HCT116 (cell line): Measurements from ENCODE around the gene DPYSL5. TPM values are rescaled to one million over a fixed set of nuclear protein-coding genes. Genes with fewer than 3 reads are reported as not detected.

Source experiments
- ATAC-seq: fragments of 200-7000 bp; cut with Tn5 transposase; 2 replicates; pipeline ENCODE4 v1.9.1; 2020; ENCODE audit warnings: mild to moderate bottlenecking, moderate library complexity
- BruUV-seq: library from RNA; stranded (reverse); fragments of 400-500 nt; replicated peaks from 2 replicates; lab custom pipeline; 2021; lab: Mats Ljungman, UMichigan
- CTCF ChIA-PET: fragments of 300-600 bp; sonication (Branson Sonifier 250); formaldehyde crosslinking; loops from one replicate; lab custom pipeline; 2021; ENCODE audit warnings: antibody characterized with exemption; lab: Charles Lee
- POLR2A ChIA-PET: fragments of 300-600, 350-600 bp; sonication (Branson Sonifier 250); formaldehyde crosslinking; loops from one replicate; lab custom pipeline; 2021; ENCODE audit warnings: antibody characterized with exemption; lab: Charles Lee
- RAD21 ChIA-PET, 2 experiments: fragments of 300-600 bp; sonication (Branson Sonifier 250); formaldehyde crosslinking; loops; one replicate each; lab custom pipeline; 2023; ENCODE audit warnings: low total read pairs in 2 of 2; ENCODE audit not compliant: uncharacterized antibody in 2 of 2, unreplicated experiment in 2 of 2, low non-redundant PET in 1 of 2; lab: Charles Lee
- DNase-seq: peaks from one replicate; pipeline ENCODE4 v3.0.0-alpha.2; 2010; ENCODE audit warnings: low read depth, low spot score
- H2AFZ ChIP-seq: fragments of 200-600 bp; shearing (Covaris generic), sonication (generic); 2 replicates; pipeline ENCODE4 v1.6.1; 2017; ENCODE audit warnings: low read depth, mixed run types, mixed read lengths, antibody characterized with exemption, low read length; ENCODE audit not compliant: poor library complexity, severe bottlenecking
- H3K27ac ChIP-seq: 2 replicates; pipeline ENCODE4 v1.5.1; 2012; ENCODE audit warnings: low read depth, low read length
- H3K27me3 ChIP-seq: fragments of 200-600 bp; sonication (generic); 2 replicates; pipeline ENCODE4 v1.6.1; 2016; ENCODE audit warnings: mixed run types, low read length, mixed read lengths; ENCODE audit not compliant: insufficient read depth
- H3K36me3 ChIP-seq, 2 experiments: fragments of 200-500 bp in 1 of 2; fragments of 200-600 bp in 1 of 2; sonication (Bioruptor generic) in 1 of 2; sonication (generic) in 1 of 2; 2 replicates each; pipeline versions ENCODE4 v1.5.1 to v1.6.1; 2014 to 2016; ENCODE audit warnings: low read length in 2 of 2, inconsistent platforms in 1 of 2, mixed read lengths in 1 of 2, mixed run types in 1 of 2; ENCODE audit not compliant: insufficient read depth in 2 of 2, control insufficient read depth in 1 of 2
- H3K4me1 ChIP-seq, 2 experiments: fragments of 200-600 bp in 1 of 2; sonication (generic) in 1 of 2; 2 replicates each; pipeline versions ENCODE4 v1.5.1 to v1.6.1; 2012 to 2017; ENCODE audit warnings: low read length in 2 of 2, inconsistent platforms in 1 of 2, mild to moderate bottlenecking in 1 of 2, mixed read lengths in 1 of 2, mixed run types in 1 of 2, moderate library complexity in 1 of 2; ENCODE audit not compliant: insufficient read depth in 2 of 2, control insufficient read depth in 1 of 2
- H3K4me2 ChIP-seq: fragments of 200-600 bp; sonication (generic); 2 replicates; pipeline ENCODE4 v1.6.1; 2017; ENCODE audit warnings: mixed run types, low read length, mixed read lengths
- H3K4me3 ChIP-seq, 2 experiments: fragments of 200-600 bp in 1 of 2; sonication (generic) in 1 of 2; replicated peaks in 1 of 2; 2 replicates each; pipeline ENCODE4 v1.5.1; 2011 to 2016; ENCODE audit warnings: low read length in 2 of 2, control low read depth in 1 of 2, low read depth in 1 of 2, mild to moderate bottlenecking in 1 of 2, mixed read lengths in 1 of 2, mixed run types in 1 of 2
- H3K79me2 ChIP-seq: fragments of 200-600 bp; sonication (generic); 2 replicates; pipeline ENCODE4 v1.6.1; 2017; ENCODE audit warnings: mild to moderate bottlenecking, mixed run types, low read length, moderate library complexity, mixed read lengths; ENCODE audit not compliant: insufficient read depth
- H3K9ac ChIP-seq: fragments of 200-600 bp; sonication (generic); 2 replicates; pipeline ENCODE4 v1.6.1; 2016; ENCODE audit warnings: low read length, mixed read lengths
- H3K9me2 ChIP-seq: fragments of 200-600 bp; sonication (generic), shearing (Covaris generic); 2 replicates; pipeline ENCODE4 v1.6.1; 2017; ENCODE audit warnings: mixed run types, mild to moderate bottlenecking, moderate library complexity; ENCODE audit not compliant: insufficient read depth
- H3K9me3 ChIP-seq, 2 experiments: fragments of 200-500 bp in 1 of 2; fragments of 200-600 bp in 1 of 2; sonication (Bioruptor generic) in 1 of 2; sonication (generic) in 1 of 2; 2 replicates each; pipeline ENCODE4 v1.6.1; 2014 to 2017; ENCODE audit warnings: low read length in 2 of 2, mixed read lengths in 2 of 2, inconsistent platforms in 1 of 2, low read depth in 1 of 2, mild to moderate bottlenecking in 1 of 2, mixed run types in 1 of 2, moderate library complexity in 1 of 2; ENCODE audit not compliant: control insufficient read depth in 1 of 2, insufficient read depth in 1 of 2
- H4K20me1 ChIP-seq: fragments of 200-600 bp; sonication (generic), shearing (Covaris generic); 2 replicates; pipeline ENCODE4 v1.6.1; 2017; ENCODE audit warnings: mixed run types, mild to moderate bottlenecking, moderate library complexity; ENCODE audit not compliant: insufficient read depth
- EGR1 ChIP-seq: IDR thresholded peaks from 2 replicates; pipeline ENCODE4 v1.6.1; 2012; ENCODE audit warnings: low read depth
- EZH2phosphoT487 ChIP-seq: fragments of 200-600 bp; IDR thresholded peaks from 2 replicates; pipeline ENCODE4 v1.6.1; 2018; ENCODE audit warnings: antibody characterized with exemption, borderline replicate concordance
- SIN3A ChIP-seq: IDR thresholded peaks from 2 replicates; pipeline ENCODE4 v1.6.1; 2012; ENCODE audit warnings: low read depth
- SRF ChIP-seq: IDR thresholded peaks from 2 replicates; pipeline ENCODE4 v1.6.1; 2012; ENCODE audit warnings: low read depth
- TCF7L2 ChIP-seq: IDR thresholded peaks from 2 replicates; pipeline ENCODE4 v1.7.0; 2011; ENCODE audit warnings: borderline replicate concordance, inconsistent platforms; ENCODE audit not compliant: insufficient read depth, insufficient read length; ENCODE audit errors: extremely low read depth
- YY1 ChIP-seq: IDR thresholded peaks from 2 replicates; pipeline ENCODE4 v1.6.1; 2011; ENCODE audit warnings: low read length, low read depth, moderate library complexity, mild to moderate bottlenecking; ENCODE audit not compliant: insufficient replicate concordance; ENCODE audit errors: extremely low read depth
- ZBTB33 ChIP-seq: IDR thresholded peaks from 2 replicates; pipeline ENCODE4 v1.6.1; 2011; ENCODE audit warnings: mild to moderate bottlenecking, low read length, moderate library complexity; ENCODE audit not compliant: insufficient replicate concordance; ENCODE audit errors: extremely low read depth
- intact Hi-C: fragments of 100-400 bp; cut with micrococcal nuclease; formaldehyde crosslinking; loops from 2 replicates; pipeline ENCODE4 v1.10.0; 2022
- total RNA-seq: library from RNA; stranded (reverse); gene quantifications from one replicate; pipeline ENCODE4 v1.2.1, GENCODE V29; 2021; ENCODE audit not compliant: unreplicated experiment
- TF ChIP-seq, protein P1 (sequence below): IDR thresholded peaks from 2 replicates; pipeline ENCODE4 v1.6.1; 2012; ENCODE audit warnings: low read depth
- TF ChIP-seq, protein P2 (sequence below): IDR thresholded peaks from 2 replicates; pipeline ENCODE4 v1.6.1; 2012

The DPYSL5 gene
- total RNA-seq, 1 experiment from 2014 or later = 8.4 TPM

GRCh38 chr2:26959331-26959730, 111.4 kb downstream of the DPYSL5 start:
- Histone ChIP-seq H4K20me1 (no peaks in the 10 kb centered on the region), H3K9ac (no peak overlapping the region), H3K4me1 (peaks cover 0 to 7% of the 10 kb centered on the region in 2 experiments; a peak in 2 of 4 replicates), H3K9me3 (no peaks in the 10 kb centered on the region), H3K9me2 (no peaks in the 10 kb centered on the region)
- POLR2A ChIA-PET = interaction anchor here (0.6 kb wide), 1 partner anchor 57 kb away, joined by 3 read pairs; no protein-coding TSS in a partner anchor
- TF ChIP-seq SRF (no peak), SIN3A (no peak), EGR1 (no peak), ZBTB33 (no peak), EZH2phosphoT487 (no peak), TCF7L2 (no peak), YY1 (no peak)
- TF ChIP-seq, protein P1, sequence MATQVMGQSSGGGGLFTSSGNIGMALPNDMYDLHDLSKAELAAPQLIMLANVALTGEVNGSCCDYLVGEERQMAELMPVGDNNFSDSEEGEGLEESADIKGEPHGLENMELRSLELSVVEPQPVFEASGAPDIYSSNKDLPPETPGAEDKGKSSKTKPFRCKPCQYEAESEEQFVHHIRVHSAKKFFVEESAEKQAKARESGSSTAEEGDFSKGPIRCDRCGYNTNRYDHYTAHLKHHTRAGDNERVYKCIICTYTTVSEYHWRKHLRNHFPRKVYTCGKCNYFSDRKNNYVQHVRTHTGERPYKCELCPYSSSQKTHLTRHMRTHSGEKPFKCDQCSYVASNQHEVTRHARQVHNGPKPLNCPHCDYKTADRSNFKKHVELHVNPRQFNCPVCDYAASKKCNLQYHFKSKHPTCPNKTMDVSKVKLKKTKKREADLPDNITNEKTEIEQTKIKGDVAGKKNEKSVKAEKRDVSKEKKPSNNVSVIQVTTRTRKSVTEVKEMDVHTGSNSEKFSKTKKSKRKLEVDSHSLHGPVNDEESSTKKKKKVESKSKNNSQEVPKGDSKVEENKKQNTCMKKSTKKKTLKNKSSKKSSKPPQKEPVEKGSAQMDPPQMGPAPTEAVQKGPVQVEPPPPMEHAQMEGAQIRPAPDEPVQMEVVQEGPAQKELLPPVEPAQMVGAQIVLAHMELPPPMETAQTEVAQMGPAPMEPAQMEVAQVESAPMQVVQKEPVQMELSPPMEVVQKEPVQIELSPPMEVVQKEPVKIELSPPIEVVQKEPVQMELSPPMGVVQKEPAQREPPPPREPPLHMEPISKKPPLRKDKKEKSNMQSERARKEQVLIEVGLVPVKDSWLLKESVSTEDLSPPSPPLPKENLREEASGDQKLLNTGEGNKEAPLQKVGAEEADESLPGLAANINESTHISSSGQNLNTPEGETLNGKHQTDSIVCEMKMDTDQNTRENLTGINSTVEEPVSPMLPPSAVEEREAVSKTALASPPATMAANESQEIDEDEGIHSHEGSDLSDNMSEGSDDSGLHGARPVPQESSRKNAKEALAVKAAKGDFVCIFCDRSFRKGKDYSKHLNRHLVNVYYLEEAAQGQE = no peak
- TF ChIP-seq, protein P2, sequence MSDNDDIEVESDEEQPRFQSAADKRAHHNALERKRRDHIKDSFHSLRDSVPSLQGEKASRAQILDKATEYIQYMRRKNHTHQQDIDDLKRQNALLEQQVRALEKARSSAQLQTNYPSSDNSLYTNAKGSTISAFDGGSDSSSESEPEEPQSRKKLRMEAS = no peak
- TF ChIP-seq, all 23 proteins: peak for 0
- BruUV-seq = no TSS peak
- Histone ChIP-seq H3K27ac (no peak overlapping the region), H3K36me3 (no peaks in the 10 kb centered on the region), H3K4me2 (no peak overlapping the region), H3K27me3 (no peaks in the 10 kb centered on the region), H3K4me3 (no peak overlapping the region), H2AFZ (no peak overlapping the region), H3K79me2 (no peaks in the 10 kb centered on the region)
- intact Hi-C loops = no loop called here
- CTCF ChIA-PET = interaction anchor here (0.9 to 1.4 kb wide), 4 partner anchors 51 to 137 kb away, joined by 3 to 11 read pairs (median 5); no protein-coding TSS in a partner anchor
- RAD21 ChIA-PET = interaction anchor here in 1 of 2 experiments (0.7 kb wide), 1 partner anchor 57 kb away, joined by 3 read pairs; no protein-coding TSS in a partner anchor
- DNase-seq (no peak), ATAC-seq (no peak)
